ENCODE results near the gene TAF1.

- TF ChIP-seq, protein P1, sequence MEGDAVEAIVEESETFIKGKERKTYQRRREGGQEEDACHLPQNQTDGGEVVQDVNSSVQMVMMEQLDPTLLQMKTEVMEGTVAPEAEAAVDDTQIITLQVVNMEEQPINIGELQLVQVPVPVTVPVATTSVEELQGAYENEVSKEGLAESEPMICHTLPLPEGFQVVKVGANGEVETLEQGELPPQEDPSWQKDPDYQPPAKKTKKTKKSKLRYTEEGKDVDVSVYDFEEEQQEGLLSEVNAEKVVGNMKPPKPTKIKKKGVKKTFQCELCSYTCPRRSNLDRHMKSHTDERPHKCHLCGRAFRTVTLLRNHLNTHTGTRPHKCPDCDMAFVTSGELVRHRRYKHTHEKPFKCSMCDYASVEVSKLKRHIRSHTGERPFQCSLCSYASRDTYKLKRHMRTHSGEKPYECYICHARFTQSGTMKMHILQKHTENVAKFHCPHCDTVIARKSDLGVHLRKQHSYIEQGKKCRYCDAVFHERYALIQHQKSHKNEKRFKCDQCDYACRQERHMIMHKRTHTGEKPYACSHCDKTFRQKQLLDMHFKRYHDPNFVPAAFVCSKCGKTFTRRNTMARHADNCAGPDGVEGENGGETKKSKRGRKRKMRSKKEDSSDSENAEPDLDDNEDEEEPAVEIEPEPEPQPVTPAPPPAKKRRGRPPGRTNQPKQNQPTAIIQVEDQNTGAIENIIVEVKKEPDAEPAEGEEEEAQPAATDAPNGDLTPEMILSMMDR (IDR thresholded peaks at IDR 0.05): no peak
- TF ChIP-seq POLR2AphosphoS5 (IDR thresholded peaks at IDR 0.05; ENCODE audit: low read depth, low read length) (no peak), EP300 (IDR thresholded peaks at IDR 0.05; ENCODE audit: borderline replicate concordance in 1 of 2, low read depth in 1 of 2, low read length in 1 of 2) (no peak), RCOR1 (IDR thresholded peaks at IDR 0.05; ENCODE audit: low read length) (no peak), REST (IDR thresholded peaks at IDR 0.05; ENCODE audit: low read depth, low read length) (no peak), TCF12 (IDR thresholded peaks at IDR 0.05) (no peak)
These were observed 123.4 kb downstream of the TAF1 start for GRCh38 chrX:71489540-71489939.
